Endothelial cell of umbilical vein (primary cell): ENCODE data around the gene WRAP53. TPM values are rescaled to one million over a fixed set of nuclear protein-coding genes. Genes with fewer than 3 reads are reported as not detected.

Experiments used
- BruUV-seq: library from RNA; stranded (reverse); fragments of 400-500 nt; replicated peaks from 2 replicates; lab custom pipeline; 2021; lab: Mats Ljungman, UMichigan
- CTCF ChIA-PET: fragments of 300-600, 350-600 bp; sonication (Branson Sonifier 250); formaldehyde crosslinking; loops from one replicate; lab custom pipeline; 2021; ENCODE audit warnings: antibody characterized with exemption, inconsistent platforms; lab: Charles Lee
- POLR2A ChIA-PET: fragments of 300-600, 350-600 bp; sonication (Branson Sonifier 250); formaldehyde crosslinking; loops from one replicate; lab custom pipeline; 2021; ENCODE audit warnings: antibody characterized with exemption, inconsistent platforms; lab: Charles Lee
- DNase-seq: peaks from one replicate; pipeline ENCODE4 v3.0.0-alpha.2; 2011; ENCODE audit warnings: low read depth, low spot score
- FAIRE-seq: peaks from 2 replicates; lab custom pipeline; 2011; peaks lifted over from hg19 to GRCh38; lab: Jason Lieb, UNC
- H2AFZ ChIP-seq: 2 replicates; pipeline ENCODE4 v1.6.0; 2012; ENCODE audit warnings: low read depth, low read length, control low read depth, inconsistent platforms
- H3K27ac ChIP-seq: 2 replicates; pipeline ENCODE4 v1.5.1; 2011; ENCODE audit warnings: low read depth, mild to moderate bottlenecking, control low read depth, low read length, moderate library complexity; ENCODE audit not compliant: insufficient read depth
- H3K27me3 ChIP-seq, 2 experiments: 2 replicates each; pipeline versions ENCODE4 v1.6.0 to v1.6.1; 2011; ENCODE audit warnings: low read length in 2 of 2, mixed read lengths in 1 of 2; ENCODE audit not compliant: control insufficient read depth in 2 of 2, insufficient read depth in 2 of 2
- H3K36me3 ChIP-seq, 2 experiments: 2 replicates in 1 of 2; 3 replicates in 1 of 2; pipeline ENCODE4 v1.5.1; 2011; ENCODE audit warnings: low read length in 2 of 2, mild to moderate bottlenecking in 1 of 2, moderate library complexity in 1 of 2; ENCODE audit not compliant: control insufficient read depth in 2 of 2, insufficient read depth in 2 of 2; ENCODE audit errors: extremely low read depth in 1 of 2
- H3K4me1 ChIP-seq: 3 replicates; pipeline ENCODE4 v1.5.1; 2011; ENCODE audit warnings: mild to moderate bottlenecking, low read length; ENCODE audit not compliant: control insufficient read depth, insufficient read depth; ENCODE audit errors: extremely low read depth
- H3K4me2 ChIP-seq: 2 replicates; pipeline ENCODE4 v1.6.1; 2011; ENCODE audit warnings: low read length, control low read depth, mixed read lengths; ENCODE audit not compliant: insufficient read depth
- H3K4me3 ChIP-seq, 3 experiments: fragments of 200-600 bp in 1 of 3; sonication (generic), shearing (Covaris generic) in 1 of 3; replicated peaks in 1 of 3; 2 replicates each; pipeline ENCODE4 v1.5.1; 2011 to 2016; ENCODE audit warnings: control low read depth in 3 of 3, low read length in 3 of 3, mild to moderate bottlenecking in 2 of 3, inconsistent platforms in 1 of 3, low read depth in 1 of 3, moderate library complexity in 1 of 3; ENCODE audit not compliant: insufficient read depth in 1 of 3
- H3K79me2 ChIP-seq: 2 replicates; pipeline ENCODE4 v1.6.0; 2012; ENCODE audit warnings: low read length, inconsistent platforms; ENCODE audit not compliant: control insufficient read depth, insufficient read depth
- H3K9ac ChIP-seq: replicated peaks from 2 replicates; pipeline ENCODE3; 2011; ENCODE audit warnings: low read length, control low read depth; ENCODE audit not compliant: insufficient read depth; ENCODE audit errors: extremely low read depth
- H3K9me1 ChIP-seq: replicated peaks from 3 replicates; pipeline ENCODE4 v1.6.0; 2011; ENCODE audit warnings: mild to moderate bottlenecking, low read length; ENCODE audit not compliant: control insufficient read depth, insufficient read depth; ENCODE audit errors: extremely low read depth
- H3K9me3 ChIP-seq: replicated peaks from 2 replicates; pipeline ENCODE4 v1.5.1; 2012; ENCODE audit warnings: low read length, inconsistent platforms; ENCODE audit not compliant: control insufficient read depth, insufficient read depth
- H4K20me1 ChIP-seq: replicated peaks from 2 replicates; pipeline ENCODE3; 2011; ENCODE audit warnings: mild to moderate bottlenecking, low read length; ENCODE audit not compliant: control insufficient read depth, insufficient read depth; ENCODE audit errors: extremely low read depth
- EZH2 ChIP-seq: IDR thresholded peaks from 2 replicates; pipeline ENCODE4 v1.6.1; 2012; ENCODE audit warnings: borderline replicate concordance, low read depth, mild to moderate bottlenecking, moderate library complexity, low read length, inconsistent platforms; ENCODE audit not compliant: severe bottlenecking
- FOS ChIP-seq: IDR thresholded peaks from 2 replicates; pipeline ENCODE4 v1.6.1; 2011; ENCODE audit warnings: mild to moderate bottlenecking, low read length, moderate library complexity, borderline replicate concordance; ENCODE audit not compliant: insufficient read depth
- GATA2 ChIP-seq: IDR thresholded peaks from 2 replicates; pipeline ENCODE4 v1.7.0; 2011; ENCODE audit warnings: low read depth, mild to moderate bottlenecking, moderate library complexity, mixed read lengths, low read length; ENCODE audit not compliant: insufficient read length, insufficient read depth
- JUN ChIP-seq: IDR thresholded peaks from 2 replicates; pipeline ENCODE4 v1.6.1; 2011; ENCODE audit warnings: borderline replicate concordance, low read depth; ENCODE audit not compliant: insufficient read length, insufficient read depth
- MYC ChIP-seq: IDR thresholded peaks from one replicate; pipeline ENCODE4 v1.6.1; 2011; ENCODE audit warnings: mild to moderate bottlenecking, low read depth, low read length
- POLR2A ChIP-seq: IDR thresholded peaks from 2 replicates; pipeline ENCODE4 v1.6.1; 2012; ENCODE audit warnings: low read depth, mild to moderate bottlenecking, control low read depth, low read length
- POLR2AphosphoS5 ChIP-seq: IDR thresholded peaks from 2 replicates; pipeline ENCODE4 v1.6.1; 2012; ENCODE audit warnings: low read depth, mild to moderate bottlenecking, control low read depth, low read length, moderate library complexity; ENCODE audit not compliant: insufficient read depth
- dilution Hi-C: fragments of 300-500 bp; cut with MboI; formaldehyde crosslinking; loops from one replicate; pipeline ENCODE4 v1.15.0; 2019; ENCODE audit warnings: low sequenced_read_pairs; ENCODE audit not compliant: extremely low pct_ligation_motif_present
- intact Hi-C: fragments of 100-400 bp; cut with micrococcal nuclease; formaldehyde crosslinking; loops from one replicate; pipeline ENCODE4 v1.10.0; 2022
- polyA plus RNA-seq, 4 experiments: library from polyadenylated mRNA; depleted of rRNA in 3 of 4; stranded (reverse) in 3 of 4; unstranded in 1 of 4; fragments of >200 nt; gene quantifications; 2 replicates each; pipeline versions ENCODE4 v1.2.1 to v1.2.3, GENCODE V29; 2011 to 2012; ENCODE audit warnings: missing spikeins in 1 of 4
- total RNA-seq: library from RNA; stranded (reverse); gene quantifications from 2 replicates; pipeline ENCODE4 v1.2.3, GENCODE V29; 2021
- TF ChIP-seq, protein P1 (sequence below), 2 donors: IDR thresholded peaks; 1 replicate in 1 of 2; 2 replicates in 1 of 2; pipeline ENCODE4 v1.5.1; 2011; ENCODE audit warnings: low read length in 2 of 2, mild to moderate bottlenecking in 2 of 2, moderate library complexity in 2 of 2, control low read depth in 1 of 2, inconsistent platforms in 1 of 2, low read depth in 1 of 2; ENCODE audit not compliant: insufficient read depth in 1 of 2; ENCODE audit errors: extremely low read depth in 1 of 2
- TF ChIP-seq, protein P2 (sequence below): IDR thresholded peaks from 2 replicates; pipeline ENCODE4 v1.6.1; 2011; ENCODE audit not compliant: insufficient read depth, insufficient read length

Gene WRAP53
- total and polyA plus RNA-seq, 2 donors (not counting 3 experiments of a cell fraction or from before 2014, with no cell fraction given), result 17.9 to 28.0 TPM

DNA sequence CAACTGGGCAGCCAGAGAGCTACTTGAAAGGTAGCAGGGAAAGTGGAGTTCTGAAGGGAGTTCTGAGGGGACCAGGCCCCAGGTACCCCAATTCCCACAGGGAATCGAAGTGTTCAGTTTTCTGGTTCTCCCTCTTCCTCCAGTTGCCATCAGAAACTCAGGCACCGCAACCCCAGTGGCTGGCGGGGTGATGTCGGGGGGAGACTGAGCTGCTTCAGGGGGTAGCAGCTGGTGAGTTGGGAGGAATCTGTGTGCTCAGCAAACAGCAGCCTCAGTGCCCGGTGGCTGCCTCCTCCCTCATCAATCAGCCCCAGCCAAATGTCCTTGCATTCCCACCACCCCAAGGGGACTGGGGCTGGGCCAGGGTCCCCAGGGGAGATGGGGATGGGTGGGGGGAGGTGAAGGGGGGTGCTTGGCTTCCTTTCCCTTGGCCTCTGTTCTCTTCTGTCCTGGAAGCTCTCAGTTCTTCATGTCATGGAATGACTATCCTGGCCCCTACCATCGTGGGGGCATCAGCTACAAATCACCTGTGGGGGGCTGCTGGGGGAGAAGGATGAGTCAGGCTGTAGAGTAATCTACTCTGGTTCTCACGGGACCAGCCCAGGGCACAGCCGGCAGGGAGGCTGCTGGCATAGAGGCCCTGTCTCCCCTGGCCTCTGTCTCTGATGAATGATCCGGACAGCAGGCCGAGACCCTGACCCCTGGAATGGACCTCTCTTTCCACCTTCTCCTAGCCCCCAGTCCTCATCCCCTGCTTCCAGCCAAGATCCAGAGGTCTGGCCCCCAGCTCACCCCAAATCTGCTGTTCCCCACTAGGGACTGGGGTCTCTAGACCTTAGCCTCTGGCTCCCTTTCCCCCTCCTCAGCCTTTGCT is 26.7 kb downstream of the WRAP53 start:
- Histone ChIP-seq H3K79me2 (no peaks in the 10 kb centered on the region), H3K27me3 (peaks cover 12 to 19% of the 10 kb centered on the region in 2 experiments), H3K9me3 (no peaks in the 10 kb centered on the region), H2AFZ (no peak overlapping the region), H3K4me1 (peaks cover 8% of the 10 kb centered on the region), H3K9me1 (no peaks in the 10 kb centered on the region), H3K36me3 (no peaks in the 10 kb centered on the region), H3K9ac (no peak overlapping the region), H3K4me3 (no peak overlapping the region), H3K27ac (no peak overlapping the region), H4K20me1 (no peaks in the 10 kb centered on the region), H3K4me2 (no peak overlapping the region)
- ChIA-PET CTCF (interaction anchor here (1.1 to 4.5 kb wide), 4 partner anchors 10 to 126 kb away, joined by 3 to 45 read pairs (median 4); partner anchors contain the start of genes EFNB3 and TP53), POLR2A (no interaction called here)
- DNase-seq (no peak), FAIRE-seq (no peak)
- TF ChIP-seq, protein P1, sequence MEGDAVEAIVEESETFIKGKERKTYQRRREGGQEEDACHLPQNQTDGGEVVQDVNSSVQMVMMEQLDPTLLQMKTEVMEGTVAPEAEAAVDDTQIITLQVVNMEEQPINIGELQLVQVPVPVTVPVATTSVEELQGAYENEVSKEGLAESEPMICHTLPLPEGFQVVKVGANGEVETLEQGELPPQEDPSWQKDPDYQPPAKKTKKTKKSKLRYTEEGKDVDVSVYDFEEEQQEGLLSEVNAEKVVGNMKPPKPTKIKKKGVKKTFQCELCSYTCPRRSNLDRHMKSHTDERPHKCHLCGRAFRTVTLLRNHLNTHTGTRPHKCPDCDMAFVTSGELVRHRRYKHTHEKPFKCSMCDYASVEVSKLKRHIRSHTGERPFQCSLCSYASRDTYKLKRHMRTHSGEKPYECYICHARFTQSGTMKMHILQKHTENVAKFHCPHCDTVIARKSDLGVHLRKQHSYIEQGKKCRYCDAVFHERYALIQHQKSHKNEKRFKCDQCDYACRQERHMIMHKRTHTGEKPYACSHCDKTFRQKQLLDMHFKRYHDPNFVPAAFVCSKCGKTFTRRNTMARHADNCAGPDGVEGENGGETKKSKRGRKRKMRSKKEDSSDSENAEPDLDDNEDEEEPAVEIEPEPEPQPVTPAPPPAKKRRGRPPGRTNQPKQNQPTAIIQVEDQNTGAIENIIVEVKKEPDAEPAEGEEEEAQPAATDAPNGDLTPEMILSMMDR (IDR thresholded peaks at IDR 0.05; ENCODE audit: extremely low read depth in 1 of 2, insufficient read depth in 1 of 2, low read depth in 1 of 2, low read length in 2 of 2), result no peak
- TF ChIP-seq POLR2AphosphoS5, result no peak
- no peak for TF ChIP-seq MYC
- no peak for TF ChIP-seq EZH2
- no peak for TF ChIP-seq POLR2A
- no peak for TF ChIP-seq JUN
- no peak for TF ChIP-seq FOS
- TF ChIP-seq, protein P2, sequence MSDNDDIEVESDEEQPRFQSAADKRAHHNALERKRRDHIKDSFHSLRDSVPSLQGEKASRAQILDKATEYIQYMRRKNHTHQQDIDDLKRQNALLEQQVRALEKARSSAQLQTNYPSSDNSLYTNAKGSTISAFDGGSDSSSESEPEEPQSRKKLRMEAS, result no peak
- no peak for TF ChIP-seq GATA2
- BruUV-seq, result no TSS peak
- dilution Hi-C loops (no loop called here), intact Hi-C loops (no loop called here)
